HS-5 (cell line): Measurements from ENCODE around the gene WWOX.

ENCODE experiments used
- DNase-seq: peaks from one replicate; pipeline ENCODE4 v3.0.0-alpha.2; 2012; ENCODE audit warnings: low read depth

The WWOX gene

GRCh38 chr16:78362524-78363135 is 263.2 kb downstream of the WWOX start:
- DNase-seq = no peak

GRCh38 chr16:78363843-78364555 is 264.5 kb downstream of the WWOX start:
- DNase-seq = no peak

- DNase-seq = no peak
Observed at GRCh38 chr16:78364556-78364880, 265.1 kb downstream of the WWOX start.

- DNase-seq = no peak
Observed at GRCh38 chr16:78365366-78365765, 265.9 kb downstream of the WWOX start.

- no peak for DNase-seq
Observed at GRCh38 chr16:78368121-78369102, 269.0 kb downstream of the WWOX start.

GRCh38 chr16:78372277-78372676 is 272.8 kb downstream of the WWOX start:
- DNase-seq = no peak

- no peak for DNase-seq
Observed at GRCh38 chr16:78375055-78375679, 275.7 kb downstream of the WWOX start.

GRCh38 chr16:78376452-78376851 is 277.0 kb downstream of the WWOX start:
- no peak for DNase-seq

GRCh38 chr16:78377312-78377711 is 277.9 kb downstream of the WWOX start:
- no peak for DNase-seq

- no peak for DNase-seq
Observed at GRCh38 chr16:78381060-78381459, 281.6 kb downstream of the WWOX start.

GRCh38 chr16:78383118-78383517 is 283.7 kb downstream of the WWOX start:
- DNase-seq = no peak

- DNase-seq = no peak
Observed at GRCh38 chr16:78385086-78385805, 285.8 kb downstream of the WWOX start.

- DNase-seq = no peak
Observed at GRCh38 chr16:78386557-78387324, 287.3 kb downstream of the WWOX start.

- DNase-seq = no peak
Observed at GRCh38 chr16:78389009-78389498, 289.6 kb downstream of the WWOX start.

- no peak for DNase-seq
Observed at GRCh38 chr16:78390092-78390491, 290.6 kb downstream of the WWOX start.

GRCh38 chr16:78390508-78391324 is 291.3 kb downstream of the WWOX start:
- DNase-seq = no peak

- no peak for DNase-seq
Observed at GRCh38 chr16:78392585-78393195, 293.2 kb downstream of the WWOX start.

GRCh38 chr16:78395035-78395434 is 295.6 kb downstream of the WWOX start:
- no peak for DNase-seq

- DNase-seq = no peak
Observed at GRCh38 chr16:78396046-78396445, 296.6 kb downstream of the WWOX start.
